ENCODE data around the gene ETFB.

The ETFB gene

DNA sequence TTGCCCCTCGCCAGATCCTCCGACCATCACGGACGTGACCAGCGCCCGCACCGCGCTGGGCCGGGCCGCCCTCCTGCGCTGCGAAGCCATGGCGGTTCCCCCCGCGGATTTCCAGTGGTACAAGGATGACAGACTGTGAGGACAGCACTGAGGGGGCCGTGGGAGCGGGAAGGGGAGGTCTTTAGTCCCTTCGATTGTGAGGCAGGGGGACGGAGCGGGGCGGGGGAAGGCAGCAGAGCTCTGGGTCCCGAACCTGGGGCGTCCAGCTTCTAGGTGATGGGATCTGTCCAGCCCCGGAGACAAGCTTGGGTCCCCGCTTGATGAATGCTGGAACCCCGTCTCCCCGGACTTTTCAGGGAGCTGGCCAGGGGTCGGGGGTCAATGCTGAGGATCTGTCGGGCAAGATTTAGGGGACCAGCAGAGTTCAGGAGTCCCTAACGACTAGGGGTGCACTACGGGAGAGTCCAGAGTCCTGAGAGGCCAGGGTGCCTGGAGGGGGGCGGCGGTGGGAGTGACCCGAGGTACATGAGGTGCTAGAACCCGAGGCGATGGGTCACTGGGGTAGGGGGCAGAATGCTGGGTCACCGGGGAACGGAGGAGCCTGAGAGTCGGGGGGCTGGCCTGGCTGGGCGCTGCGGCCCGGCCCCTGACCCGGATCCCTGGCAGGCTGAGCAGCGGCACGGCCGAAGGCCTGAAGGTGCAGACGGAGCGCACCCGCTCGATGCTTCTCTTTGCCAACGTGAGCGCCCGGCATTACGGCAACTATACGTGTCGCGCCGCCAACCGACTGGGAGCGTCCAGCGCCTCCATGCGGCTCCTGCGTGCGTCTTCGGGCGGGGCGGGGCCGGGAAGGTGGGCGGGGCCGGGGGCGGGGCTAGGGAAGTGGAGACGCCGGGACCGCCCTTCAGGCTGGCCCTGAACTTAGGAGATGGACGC, 38.9 kb downstream of the ETFB start:
- peak in 1 of 2 donors; percentile 21 for DNase-seq (ENCODE audit: low read depth in 2 of 2)

DNA sequence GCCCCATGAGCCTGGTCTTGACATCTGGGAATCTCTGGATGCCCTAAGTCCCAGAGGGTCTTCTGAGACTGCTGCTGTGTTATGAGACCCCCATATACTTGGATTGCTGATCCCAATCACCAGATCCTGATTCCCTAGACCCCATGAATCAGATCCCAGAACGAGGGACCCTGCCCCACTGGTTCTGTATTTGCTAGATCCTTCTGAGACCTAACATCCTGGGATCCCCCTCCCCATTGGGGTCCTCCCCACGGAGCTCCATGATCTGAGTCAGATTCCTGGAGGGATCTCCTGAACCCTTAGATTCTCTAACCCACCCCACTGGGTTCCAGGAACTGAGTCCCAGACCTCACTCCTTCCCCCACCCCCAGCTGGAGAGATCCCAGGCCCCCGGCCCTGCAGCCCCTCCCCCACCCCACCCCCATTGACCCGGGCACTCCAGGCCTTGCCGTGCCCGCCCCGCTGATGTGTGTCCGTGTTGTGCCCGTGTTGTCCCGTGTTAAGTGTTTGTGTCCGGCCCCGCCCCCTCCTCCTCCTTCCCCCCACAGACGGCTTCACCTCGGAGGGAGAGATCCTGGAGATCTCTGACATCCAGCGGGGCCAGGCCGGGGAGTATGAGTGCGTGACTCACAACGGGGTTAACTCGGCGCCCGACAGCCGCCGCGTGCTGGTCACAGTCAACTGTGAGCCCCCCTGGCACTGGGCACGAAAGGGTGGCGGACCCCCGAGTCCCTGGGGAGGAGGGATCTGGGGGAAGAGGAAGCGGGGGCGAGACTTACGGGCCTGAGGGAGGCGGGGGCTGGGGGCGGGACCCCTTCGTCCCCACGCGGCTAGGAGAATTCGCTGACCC, 39.7 kb downstream of the ETFB start:
- no peak for DNase-seq (ENCODE audit: low read depth in 2 of 2)

DNA sequence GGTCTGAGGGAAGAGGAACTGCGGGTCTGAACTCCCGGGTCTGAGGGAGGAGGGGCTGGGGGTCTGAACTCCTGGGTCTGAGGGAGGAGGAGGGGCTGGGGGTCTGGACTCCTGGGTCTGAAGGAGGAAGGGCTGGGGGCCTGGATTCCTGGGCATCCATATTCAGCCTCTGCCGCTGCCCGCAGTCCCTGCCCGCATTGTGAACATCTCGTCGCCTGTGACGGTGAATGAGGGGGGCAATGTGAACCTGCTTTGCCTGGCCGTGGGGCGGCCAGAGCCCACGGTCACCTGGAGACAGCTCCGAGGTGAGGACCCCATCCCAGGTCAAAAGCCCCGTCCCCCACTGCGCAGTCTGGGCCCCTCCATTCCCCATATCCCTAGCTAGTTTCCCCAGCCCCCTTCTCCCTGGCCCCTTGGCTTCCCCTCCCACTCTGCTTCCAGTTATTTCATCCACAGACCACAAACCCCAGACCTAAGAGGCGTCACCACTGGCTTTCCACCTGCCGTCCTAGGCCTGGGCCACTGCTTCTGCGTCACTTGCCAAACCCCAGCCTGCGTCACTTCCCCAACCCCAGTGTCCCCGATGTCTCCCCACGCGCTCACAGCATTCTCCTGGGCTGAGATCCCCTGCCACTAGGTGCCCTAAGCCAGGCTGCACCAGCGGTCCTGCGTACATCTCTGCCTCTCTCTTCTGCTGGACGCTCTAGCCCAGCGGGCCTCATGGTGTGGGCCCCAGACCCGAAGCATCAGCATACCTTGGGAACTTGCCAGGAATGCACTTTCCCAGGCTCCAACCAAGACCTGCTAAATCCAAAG, 40.8 kb downstream of the ETFB start:
- DNase-seq (ENCODE audit: low read depth in 2 of 2): no peak

DNA sequence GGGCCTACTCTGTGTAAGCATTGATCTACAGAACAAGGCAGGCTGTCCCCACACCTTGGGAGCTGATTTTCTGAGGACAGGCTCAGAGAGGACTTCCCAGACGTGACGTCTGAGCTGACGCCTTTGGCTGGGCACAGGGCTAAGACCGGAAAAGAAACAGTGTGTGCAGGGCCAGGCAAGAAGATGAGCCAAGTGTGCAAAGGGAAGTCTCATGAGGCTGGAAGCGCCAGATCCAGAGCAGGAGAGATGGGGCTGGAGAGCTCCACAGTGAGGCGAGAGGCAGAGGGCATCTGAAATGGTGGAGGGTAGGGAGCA, 42.1 kb downstream of the ETFB start:
- no peak for DNase-seq (ENCODE audit: low read depth in 2 of 2)

DNA sequence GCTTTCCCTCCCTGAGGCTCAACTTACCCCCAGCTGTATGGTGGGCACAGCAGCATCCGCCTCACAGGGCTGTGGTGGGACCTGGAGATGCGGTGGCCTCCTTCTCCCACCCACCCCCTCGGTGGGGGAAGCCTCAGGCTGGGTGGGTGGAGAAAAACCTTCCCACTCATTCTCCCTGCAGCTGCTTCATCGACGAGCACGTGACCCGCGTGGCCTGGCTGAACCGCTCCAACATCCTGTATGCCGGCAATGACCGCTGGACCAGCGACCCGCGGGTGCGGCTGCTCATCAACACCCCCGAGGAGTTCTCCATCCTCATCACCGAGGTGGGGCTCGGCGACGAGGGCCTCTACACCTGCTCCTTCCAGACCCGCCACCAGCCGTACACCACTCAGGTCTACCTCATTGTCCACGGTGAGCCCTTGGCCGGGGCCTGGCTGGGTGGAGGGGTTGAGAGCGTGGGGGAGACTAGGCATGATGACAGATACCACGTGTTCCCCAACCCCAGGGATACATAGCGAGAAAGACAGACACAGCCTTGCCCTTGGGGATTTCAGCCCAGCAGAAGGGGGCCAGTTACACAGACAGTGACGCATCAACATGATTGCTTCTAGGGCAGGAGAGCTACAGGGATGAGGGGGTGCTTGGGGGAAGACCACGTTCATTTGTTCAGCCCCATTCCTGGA, 42.6 kb downstream of the ETFB start:
- DNase-seq (ENCODE audit: low read depth in 2 of 2): no peak

DNA sequence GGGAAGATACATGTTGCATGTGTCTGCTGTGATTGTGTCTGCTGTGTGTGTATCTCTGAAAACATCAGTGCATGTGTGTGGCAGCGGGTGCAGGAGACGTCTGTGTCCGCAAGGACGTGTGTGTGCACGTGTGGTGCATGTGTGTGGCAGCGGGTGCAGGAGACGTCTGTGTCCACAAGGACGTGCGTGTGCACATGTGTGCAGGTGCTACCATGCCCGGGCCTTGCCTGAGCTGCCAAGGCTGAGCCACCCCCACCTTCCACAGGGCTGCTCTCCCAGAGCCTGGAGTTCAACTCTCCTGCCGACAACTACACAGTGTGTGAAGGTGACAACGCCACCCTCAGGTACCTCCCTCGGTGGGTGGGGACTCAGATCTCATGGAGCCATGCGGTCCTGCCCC, 44.4 kb downstream of the ETFB start:
- DNase-seq (ENCODE audit: low read depth in 2 of 2): no peak

DNA sequence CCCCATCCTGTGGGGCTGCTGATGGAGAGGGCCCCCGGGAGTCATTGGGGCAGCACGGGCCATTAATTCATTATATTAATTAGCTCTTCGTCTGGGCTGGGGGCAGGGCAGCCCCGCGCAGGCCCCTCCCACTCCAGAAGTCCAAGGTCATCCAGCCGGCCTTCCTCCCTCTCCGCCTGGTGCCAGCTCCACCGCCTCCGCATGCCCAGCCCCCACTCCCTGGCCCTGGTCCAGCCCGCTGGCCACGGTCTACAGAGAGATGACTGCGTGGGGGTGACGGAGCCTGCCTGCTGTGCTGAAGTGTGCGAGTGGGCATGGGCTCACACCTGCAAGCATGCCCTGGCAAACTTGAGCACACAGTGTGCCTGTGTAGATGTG, 45.9 kb downstream of the ETFB start:
- DNase-seq (ENCODE audit: low read depth in 2 of 2): no peak

DNA sequence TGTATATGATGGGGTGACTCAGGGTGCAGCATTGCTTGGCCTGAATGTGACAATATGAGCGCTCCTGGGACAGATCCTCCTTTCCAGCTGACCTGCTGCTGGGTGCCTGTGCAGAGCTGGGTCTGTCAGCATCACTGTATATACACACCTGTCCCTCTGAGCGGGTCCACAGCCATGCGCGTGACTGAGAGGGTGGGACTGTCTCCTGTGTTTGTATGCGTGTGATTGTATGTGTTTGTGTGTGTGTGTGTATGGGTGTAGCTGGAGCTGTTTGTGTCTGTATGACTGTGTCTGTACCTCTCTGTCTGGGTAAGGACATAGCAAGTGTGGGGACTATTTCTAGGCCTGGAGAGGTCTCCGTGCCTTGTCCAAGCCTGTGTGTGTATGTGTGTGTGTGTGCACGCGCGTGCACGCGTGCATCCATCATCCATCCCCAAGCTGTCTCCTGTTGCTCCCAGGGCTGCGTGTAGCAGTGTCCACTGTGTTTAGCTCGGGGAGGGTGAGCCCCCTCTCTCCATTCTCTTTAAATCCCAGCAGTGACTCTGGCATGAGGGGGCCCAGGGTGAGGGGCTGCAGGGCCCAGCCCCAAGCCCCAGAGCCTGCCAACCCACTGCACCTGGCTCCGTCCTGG, 46.4 kb downstream of the ETFB start:
- DNase-seq (ENCODE audit: low read depth in 2 of 2): no peak

DNA sequence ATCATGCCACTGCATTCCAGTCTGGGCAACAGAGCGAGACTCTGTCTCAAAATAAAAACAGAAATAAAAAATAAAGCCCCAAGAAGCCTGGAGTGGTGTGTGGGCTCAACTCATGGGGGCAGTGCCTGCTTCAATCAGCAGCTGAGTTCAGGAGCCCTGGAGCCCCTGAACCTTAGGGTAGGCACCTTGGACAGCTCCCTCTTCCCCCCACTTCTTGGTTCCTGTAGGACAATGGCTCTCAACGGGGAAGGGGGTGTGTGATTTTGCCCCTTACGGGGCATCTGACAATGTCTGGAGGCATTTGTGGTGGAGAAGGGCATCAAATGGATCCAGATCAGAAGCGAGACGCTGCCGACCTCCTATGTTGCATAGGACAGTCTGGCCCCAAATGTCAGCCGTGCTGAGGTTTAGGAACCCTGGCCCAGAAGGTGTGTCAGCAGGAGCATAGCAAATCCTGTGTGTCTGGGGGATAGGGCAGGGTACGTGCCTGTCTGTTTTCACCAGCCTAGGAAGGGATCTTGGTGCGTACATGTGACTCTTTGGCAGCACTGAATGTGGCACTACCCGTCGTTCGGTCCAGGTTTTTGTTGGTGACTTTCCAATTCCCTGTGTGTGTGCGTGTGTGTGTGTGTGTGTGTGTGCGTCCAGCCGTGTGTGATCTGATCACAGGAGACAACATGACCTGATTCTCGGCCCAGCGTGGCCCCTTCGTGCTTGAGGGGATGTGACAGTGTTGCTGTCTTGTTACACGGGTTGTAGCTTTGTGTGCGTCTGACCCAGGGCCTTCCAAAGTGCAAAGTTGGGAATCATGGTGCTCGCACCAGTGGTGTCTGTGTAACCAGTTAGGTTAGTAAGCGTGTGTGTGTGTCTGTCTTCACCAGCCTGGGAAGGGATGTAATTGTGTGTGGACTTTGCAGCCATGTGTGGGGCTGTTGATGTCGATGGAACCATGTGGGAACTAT, 47.2 kb downstream of the ETFB start:
- no peak for DNase-seq (ENCODE audit: low read depth in 2 of 2)

DNA sequence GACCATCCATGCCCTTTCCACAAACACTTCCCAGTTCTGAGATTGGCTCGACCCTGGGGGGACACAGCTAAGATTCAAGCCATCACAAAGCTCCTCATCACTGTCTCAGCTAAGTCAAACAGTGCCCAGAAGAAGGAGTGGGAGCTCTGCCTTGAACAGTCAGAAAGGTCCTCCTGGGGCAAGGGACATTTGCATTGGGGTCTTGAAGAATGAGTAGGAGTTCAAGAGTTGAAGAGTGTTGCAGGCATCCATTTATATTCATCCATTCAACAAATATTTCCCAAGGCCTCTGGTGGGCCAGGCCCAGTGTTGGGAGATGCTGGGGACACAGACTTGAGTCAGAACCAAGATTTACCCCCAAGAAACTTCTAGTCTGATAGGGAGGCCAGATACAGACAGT, 48.2 kb downstream of the ETFB start:
- no peak for DNase-seq (ENCODE audit: low read depth in 2 of 2)

DNA sequence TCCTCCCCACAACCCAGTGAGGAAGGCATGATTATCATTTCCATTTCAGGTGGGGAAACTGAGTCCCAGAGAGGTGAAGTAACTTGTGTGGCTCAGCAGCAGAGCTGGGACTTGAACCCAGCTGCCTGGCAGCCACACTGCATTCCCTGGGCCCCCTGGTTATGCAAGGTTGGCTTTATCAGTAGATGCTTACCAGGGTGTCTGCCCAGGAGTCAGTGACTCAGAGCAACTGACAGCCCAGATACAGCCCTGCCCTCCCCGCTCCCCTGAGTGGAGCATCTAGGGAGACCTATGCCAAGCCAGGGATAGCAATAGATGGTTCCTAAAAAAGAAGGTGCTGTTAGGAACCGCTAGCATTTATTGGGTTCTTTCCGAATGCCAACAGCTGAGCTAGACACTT, 48.8 kb downstream of the ETFB start:
- no peak for DNase-seq (ENCODE audit: low read depth in 2 of 2)

DNA sequence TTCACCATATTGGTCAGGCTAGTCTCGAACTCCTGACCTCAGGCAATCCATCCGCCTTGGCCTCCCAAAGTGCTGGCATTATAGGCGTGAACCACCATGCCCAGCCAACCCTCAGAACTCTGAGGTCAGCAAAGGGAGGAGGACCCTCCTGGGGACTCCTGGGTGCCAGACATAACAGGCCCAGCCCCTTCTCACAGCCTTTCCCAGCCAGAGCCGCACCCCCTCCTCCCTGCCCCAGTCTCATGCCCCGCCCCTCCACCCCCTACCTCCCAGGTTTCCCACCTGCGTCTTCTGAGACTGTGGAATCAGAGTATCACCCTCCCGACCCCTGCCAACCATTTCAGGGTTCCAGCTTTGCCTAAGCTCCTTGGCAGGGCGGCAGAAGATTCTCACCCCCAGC, 49.5 kb downstream of the ETFB start:
- no peak for DNase-seq (ENCODE audit: low read depth in 2 of 2)

DNA sequence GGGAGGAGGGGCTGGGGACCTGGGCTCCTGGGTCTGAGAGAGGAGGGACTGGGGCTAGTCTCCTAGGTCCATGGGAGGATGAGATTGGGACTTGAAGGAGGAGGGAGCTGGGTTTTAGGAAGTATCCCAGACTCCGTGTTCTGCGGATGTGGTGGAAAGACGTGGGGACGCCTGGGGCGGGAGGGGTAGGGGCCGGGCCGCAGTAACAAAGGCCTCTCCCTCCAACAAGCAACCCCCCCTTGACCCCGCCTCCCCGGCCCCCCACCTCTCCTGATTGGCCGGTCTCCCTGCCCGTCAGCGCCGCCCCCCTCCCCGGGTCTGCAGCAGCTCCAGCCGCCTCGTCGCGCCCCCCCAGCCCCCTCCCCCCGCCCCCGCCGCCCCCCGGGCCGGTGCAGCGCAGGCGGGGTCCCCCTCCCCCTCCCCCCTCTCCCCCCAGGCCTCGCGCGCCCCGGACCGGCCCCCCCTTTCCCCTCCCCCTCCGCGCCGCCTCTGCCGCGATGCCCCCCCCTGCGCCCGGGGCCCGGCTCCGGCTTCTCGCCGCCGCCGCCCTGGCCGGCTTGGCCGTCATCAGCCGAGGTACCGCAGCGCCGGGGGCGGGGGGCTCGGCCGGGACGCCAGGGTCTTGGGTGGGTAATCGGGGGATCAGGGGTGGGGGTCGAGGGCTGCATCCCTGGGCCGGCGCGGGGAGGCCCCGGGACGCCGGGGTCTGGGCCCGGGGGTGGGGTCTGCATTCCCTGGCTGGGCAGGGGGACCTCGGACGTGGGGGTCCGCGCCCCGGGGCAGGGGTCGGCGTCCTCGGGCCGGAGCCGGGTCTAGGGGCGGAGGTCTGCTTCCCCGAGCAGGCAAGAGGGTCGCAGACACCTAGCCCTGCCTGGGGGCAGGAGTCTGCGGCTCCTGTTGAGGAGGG, 54.6 kb downstream of the ETFB start, which contains the start of gene IGLON5:
Gene IGLON5 (plus strand): TSS at position 294 of the 907 bp plus-strand sequence. CDS start 204 bp downstream, at position 498.
- DNase-seq (ENCODE audit: low read depth in 2 of 2): no peak

DNA sequence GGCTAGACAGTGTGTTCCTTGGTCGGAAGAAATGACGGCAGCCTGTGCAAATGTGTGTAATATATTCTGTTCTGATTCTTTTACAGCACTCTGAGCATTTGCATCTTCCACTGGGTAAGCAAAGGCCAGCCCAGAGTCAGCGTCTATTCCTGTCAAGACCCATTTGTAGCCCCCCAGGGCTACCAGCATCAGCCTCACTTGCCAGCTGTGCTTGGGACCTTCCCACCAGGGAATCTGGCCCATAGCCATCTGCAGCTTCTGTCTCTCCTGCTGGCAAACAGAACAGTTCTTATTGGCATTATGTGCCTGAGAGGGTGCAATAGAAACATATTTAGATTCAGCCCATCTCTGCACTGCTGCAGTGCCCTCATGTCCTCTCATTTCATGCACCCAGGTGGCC, 60.7 kb downstream of the ETFB start:
- no peak for DNase-seq (ENCODE audit: low read depth in 2 of 2)

DNA sequence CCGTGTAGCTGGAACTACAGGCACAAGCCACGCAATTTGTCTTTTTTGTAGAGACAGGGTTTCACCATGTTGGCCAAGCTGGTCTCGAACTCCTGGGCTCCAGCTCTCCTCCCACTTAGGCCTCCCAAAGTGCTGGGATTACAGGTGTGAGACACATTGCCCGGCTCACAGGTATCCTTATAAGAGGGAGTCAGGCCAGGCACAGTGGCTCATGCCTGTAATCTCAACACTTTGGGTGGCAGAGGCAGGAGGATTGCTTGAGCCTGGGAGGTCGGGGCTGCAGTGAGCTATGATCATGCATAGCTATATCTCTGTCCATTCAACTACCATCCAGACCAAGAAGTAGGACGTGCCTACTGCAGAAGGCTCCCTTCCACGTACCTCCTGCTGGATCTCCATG, 64.9 kb downstream of the ETFB start:
- no peak for DNase-seq (ENCODE audit: low read depth in 2 of 2)

DNA sequence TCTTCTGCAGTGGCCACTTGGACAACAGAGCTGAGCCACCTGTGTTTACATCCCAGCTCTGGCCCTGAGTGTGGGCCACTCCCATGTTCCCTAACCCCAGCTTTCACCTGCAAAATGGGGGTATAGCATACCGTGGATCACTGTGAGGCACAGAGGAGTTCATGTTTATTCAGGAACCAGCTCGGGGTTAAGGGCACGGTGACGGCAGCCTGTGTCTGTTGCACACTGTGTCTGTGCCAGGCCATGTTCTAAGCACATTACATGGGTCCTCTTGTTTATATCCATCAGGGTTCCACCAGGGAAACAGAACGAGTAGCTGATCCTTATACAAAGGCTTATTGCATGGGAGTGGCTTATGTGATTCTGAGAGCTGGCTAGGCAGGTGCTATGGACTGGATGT, 68.8 kb downstream of the ETFB start:
- no peak for DNase-seq (ENCODE audit: low read depth in 2 of 2)

DNA sequence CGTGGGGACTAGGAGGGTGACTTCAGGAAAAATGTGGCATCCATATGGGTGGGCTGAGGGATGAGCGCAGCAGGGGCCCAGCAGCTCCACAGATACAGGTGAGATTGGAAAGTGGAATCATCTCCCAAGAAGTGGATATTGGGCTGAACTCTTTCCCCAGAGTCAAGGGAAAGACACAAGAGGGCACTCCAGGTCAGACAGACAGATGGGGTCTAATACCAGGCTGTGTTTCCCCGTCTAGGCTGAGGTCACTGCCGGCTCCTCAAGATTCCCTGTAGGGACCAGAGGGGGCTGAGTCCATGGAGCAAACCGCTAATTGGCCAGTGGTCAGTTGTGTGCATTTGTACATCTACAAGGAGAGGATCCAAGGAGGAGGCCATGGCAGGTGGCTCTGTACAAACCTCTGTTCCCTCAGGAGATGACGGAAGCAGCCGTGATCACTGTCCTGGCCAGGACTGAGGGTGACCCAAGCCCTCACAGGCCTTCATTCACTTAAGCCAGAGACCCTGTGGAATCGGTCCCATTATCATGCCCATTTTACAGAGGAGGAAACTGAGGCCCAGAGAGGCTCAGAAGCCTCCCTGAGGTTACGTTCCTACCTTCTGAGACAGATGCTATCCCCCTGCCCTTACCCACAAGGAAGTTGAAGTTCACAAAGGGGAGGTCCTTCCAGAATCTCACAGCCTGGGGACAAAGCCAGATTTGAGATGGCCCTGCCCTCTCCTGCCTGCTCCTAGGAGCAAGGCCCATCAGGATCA, 69.7 kb downstream of the ETFB start:
- no peak for DNase-seq (ENCODE audit: low read depth in 2 of 2)

All from stimulated activated CD8-positive, alpha-beta memory T cell treated with anti-CD3 and anti-CD28 coated beads, Interleukin-2, amount 100 ng/mL, for 1 hour (primary cell).